Measurements from ENCODE around the gene REXO4.
A peak's percentile ranks its signal among the peaks of the same experiment; 100 is the strongest.

REXO4 gene

GRCh38 chr9:133439337-133439736 lies 21.5 kb upstream of the REXO4 start:
- no peak overlapping the region for H3K4me3 ChIP-seq (ENCODE audit: low read length)

GRCh38 chr9:133437753-133438531 lies 20.1 kb upstream of the REXO4 start:
- DNase-seq (ENCODE audit: low read depth): peak; percentile 19
- no peak overlapping the region for H3K4me3 ChIP-seq (ENCODE audit: low read length)
- TF ChIP-seq CTCF (IDR thresholded peaks at IDR 0.05; ENCODE audit: insufficient read depth, low read depth, low read length, missing control alignments): peak; percentile 29

More at GRCh38 chr9:133439337-133439736, 21.5 kb upstream of the REXO4 start:
- DNase-seq (ENCODE audit: low read depth): no peak
- no peak for TF ChIP-seq CTCF (IDR thresholded peaks at IDR 0.05; ENCODE audit: insufficient read depth, low read depth, low read length, missing control alignments)

GRCh38 chr9:133436681-133437080 lies 18.9 kb upstream of the REXO4 start:
- no peak for DNase-seq (ENCODE audit: low read depth)
- no peak overlapping the region for H3K4me3 ChIP-seq (ENCODE audit: low read length)

GRCh38 chr9:133433351-133433843 lies 15.6 kb upstream of the REXO4 start:
- no peak for DNase-seq (ENCODE audit: low read depth)
- no peak overlapping the region for H3K4me3 ChIP-seq (ENCODE audit: low read length)
- no peak for TF ChIP-seq CTCF (IDR thresholded peaks at IDR 0.05; ENCODE audit: insufficient read depth, low read depth, low read length, missing control alignments)

More at GRCh38 chr9:133436681-133437080, 18.9 kb upstream of the REXO4 start:
- TF ChIP-seq CTCF (IDR thresholded peaks at IDR 0.05; ENCODE audit: insufficient read depth, low read depth, low read length, missing control alignments): no peak

- H3K4me3 ChIP-seq (ENCODE audit: low read length): no peak overlapping the region
- no peak for DNase-seq (ENCODE audit: low read depth)
- no peak for TF ChIP-seq CTCF (IDR thresholded peaks at IDR 0.05; ENCODE audit: insufficient read depth, low read depth, low read length, missing control alignments)
Observed at GRCh38 chr9:133430244-133430643, 12.4 kb upstream of the REXO4 start.

- TF ChIP-seq CTCF (IDR thresholded peaks at IDR 0.05; ENCODE audit: insufficient read depth, low read depth, low read length, missing control alignments): peak; percentile 48
- no peak overlapping the region for H3K4me3 ChIP-seq (ENCODE audit: low read length)
- peak; percentile 47 for DNase-seq (ENCODE audit: low read depth)
Observed at GRCh38 chr9:133429641-133430161, 11.9 kb upstream of the REXO4 start.

All from epithelial cell of esophagus (primary cell).